ENCODE data around the gene GNPTG.

The GNPTG gene

GRCh38 chr16:1351582-1352362 is at the start of gene GNPTG, which contains the start of gene TSR3:
Gene GNPTG, plus strand, starts transcription at chr16:1351931. Its CDS starts 35 bp downstream, at chr16:1351966.
Gene TSR3, minus strand, starts transcription at chr16:1351878. Its CDS starts 74 bp downstream, at chr16:1351804.
- DNase-seq, result peak in 52 of 56 donors; percentile 18 to 86 (median 67)

- DNase-seq, result no peak
Measured at GRCh38 chr16:1305823-1306222, 45.9 kb upstream of the GNPTG start.

GRCh38 chr16:1306334-1306733 is 45.4 kb upstream of the GNPTG start:
- DNase-seq, result no peak

- DNase-seq, result no peak
Measured at GRCh38 chr16:1308036-1308976, 43.4 kb upstream of the GNPTG start.

GRCh38 chr16:1308977-1309885 is 42.5 kb upstream of the GNPTG start, which contains the start of gene UBE2I:
Gene UBE2I, plus strand, starts transcription at chr16:1309636. Its CDS starts 4,395 bp downstream, at chr16:1314031.
- DNase-seq, result peak; percentile 84 to 100 (median 96)

- peak in 5 of 56 donors; percentile 1 to 41 (median 14) for DNase-seq
Measured at GRCh38 chr16:1309888-1310831, 41.6 kb upstream of the GNPTG start.

- DNase-seq, result no peak
Measured at GRCh38 chr16:1310832-1311200, 40.9 kb upstream of the GNPTG start.

GRCh38 chr16:1311212-1311737 is 40.5 kb upstream of the GNPTG start:
- DNase-seq, result no peak

GRCh38 chr16:1311738-1312466 is 39.8 kb upstream of the GNPTG start:
- DNase-seq, result no peak

- no peak for DNase-seq
Measured at GRCh38 chr16:1312467-1312816, 39.3 kb upstream of the GNPTG start.

- no peak for DNase-seq
Measured at GRCh38 chr16:1312903-1313302, 38.8 kb upstream of the GNPTG start.

GRCh38 chr16:1313721-1314369 is 37.9 kb upstream of the GNPTG start:
- no peak for DNase-seq

- no peak for DNase-seq
Measured at GRCh38 chr16:1314399-1315068, 37.2 kb upstream of the GNPTG start.

GRCh38 chr16:1315081-1316032 is 36.4 kb upstream of the GNPTG start:
- no peak for DNase-seq

GRCh38 chr16:1316033-1316405 is 35.7 kb upstream of the GNPTG start:
- DNase-seq, result no peak

GRCh38 chr16:1317479-1318267 is 34.1 kb upstream of the GNPTG start:
- DNase-seq, result no peak

Measured in nucleus accumbens (tissue), 56 donors.